Panc1 (cell line): ENCODE results near the gene AHRR. TPM values are rescaled to one million over a fixed set of nuclear protein-coding genes. Genes with fewer than 3 reads are reported as not detected.

Experiments
- ATAC-seq: fragments of 200-7000 bp; cut with Tn5 transposase; 2 replicates; pipeline ENCODE4 v1.9.1; 2020; ENCODE audit warnings: mild to moderate bottlenecking, moderate library complexity
- BruUV-seq: library from RNA; stranded (reverse); fragments of 400-500 nt; replicated peaks from 2 replicates; lab custom pipeline; 2021; lab: Mats Ljungman, UMichigan
- CTCF ChIA-PET: fragments of 300-600 bp; sonication (Branson Sonifier 250); formaldehyde crosslinking; loops from one replicate; lab custom pipeline; 2022; ENCODE audit warnings: antibody characterized with exemption; lab: Charles Lee
- POLR2A ChIA-PET: fragments of 300-600 bp; sonication (Branson Sonifier 250); formaldehyde crosslinking; loops from one replicate; lab custom pipeline; 2022; ENCODE audit warnings: antibody characterized with exemption; lab: Charles Lee
- DNase-seq: peaks from one replicate; pipeline ENCODE4 v3.0.0-alpha.2; 2010; ENCODE audit warnings: low read depth, low spot score
- H3K27ac ChIP-seq: 2 replicates; pipeline ENCODE4 v1.5.1; 2011; ENCODE audit warnings: mild to moderate bottlenecking, low read length, inconsistent platforms
- H3K27me3 ChIP-seq: fragments of 200-500 bp; sonication (Bioruptor generic); 2 replicates; pipeline ENCODE4 v1.6.0; 2014; ENCODE audit warnings: low read length, inconsistent platforms; ENCODE audit not compliant: control insufficient read depth, insufficient read depth
- H3K36me3 ChIP-seq: fragments of 200-500 bp; sonication (Bioruptor generic); 2 replicates; pipeline ENCODE4 v1.5.1; 2014; ENCODE audit warnings: inconsistent platforms, mild to moderate bottlenecking, low read length, moderate library complexity; ENCODE audit not compliant: control insufficient read depth, insufficient read depth
- H3K4me1 ChIP-seq: 2 replicates; pipeline ENCODE4 v1.5.1; 2011; ENCODE audit warnings: inconsistent platforms, mild to moderate bottlenecking, low read length, moderate library complexity; ENCODE audit not compliant: control insufficient read depth, insufficient read depth
- H3K4me3 ChIP-seq, 2 experiments: 2 replicates each; pipeline ENCODE4 v1.5.1; 2011 to 2012; ENCODE audit warnings: low read depth in 2 of 2, low read length in 2 of 2, mild to moderate bottlenecking in 2 of 2, inconsistent platforms in 1 of 2, moderate library complexity in 1 of 2
- H3K9me3 ChIP-seq: fragments of 200-500 bp; sonication (Bioruptor generic); 2 replicates; pipeline ENCODE4 v1.5.1; 2014; ENCODE audit warnings: low read depth, mild to moderate bottlenecking, inconsistent platforms, low read length, moderate library complexity; ENCODE audit not compliant: control insufficient read depth, insufficient read depth
- CTCF ChIP-seq: fragments of 450-650 bp; IDR thresholded peaks from 2 replicates; pipeline ENCODE4 v1.5.1; 2017; ENCODE audit warnings: mild to moderate bottlenecking
- POLR2AphosphoS5 ChIP-seq: IDR thresholded peaks from 2 replicates; pipeline ENCODE4 v1.6.1; 2012; ENCODE audit warnings: mild to moderate bottlenecking, low read depth, low read length, moderate library complexity
- SIN3A ChIP-seq: IDR thresholded peaks from 2 replicates; pipeline ENCODE4 v1.6.1; 2012; ENCODE audit warnings: low read depth, mild to moderate bottlenecking, low read length, moderate library complexity, borderline replicate concordance; ENCODE audit not compliant: insufficient read depth
- TCF7L2 ChIP-seq: IDR thresholded peaks from 2 replicates; pipeline ENCODE4 v1.6.1; 2011; ENCODE audit warnings: mild to moderate bottlenecking, low read depth, low read length, inconsistent platforms
- in situ Hi-C: cut with HindIII; loops from 2 replicates; pipeline ENCODE4 v1.10.0; 2016; ENCODE audit warnings: low sequenced_read_pairs, low pct_unique_long_range_greater_than_20kb
- intact Hi-C: fragments of 100-400 bp; cut with micrococcal nuclease; formaldehyde crosslinking; loops from one replicate; pipeline ENCODE4 v1.10.0; 2022; ENCODE audit not compliant: unreplicated experiment
- total RNA-seq: library from RNA; stranded (reverse); gene quantifications from one replicate; pipeline ENCODE4 v1.2.1, GENCODE V29; 2021; ENCODE audit not compliant: unreplicated experiment
- TF ChIP-seq, protein P1 (sequence below), 2 experiments: IDR thresholded peaks; 2 replicates each; pipeline ENCODE4 v1.6.1; 2011 to 2012; ENCODE audit warnings: low read depth in 2 of 2, control low read depth in 1 of 2, low read length in 1 of 2, mild to moderate bottlenecking in 1 of 2, moderate library complexity in 1 of 2; ENCODE audit not compliant: insufficient read depth in 1 of 2

The AHRR gene
- total RNA-seq, 1 experiment from 2014 or later = 23.6 TPM

GRCh38 chr5:393846-394275 lies 72.3 kb downstream of the AHRR start:
- no peak overlapping the region for H3K4me3 ChIP-seq
- H3K4me1 ChIP-seq = peaks cover 5% of the 10 kb centered on the region; the same call in 1 of the 2 replicates
- ATAC-seq (peak; percentile 46), DNase-seq (no peak)
- no peaks in the 10 kb centered on the region for H3K36me3 ChIP-seq
- no peaks in the 10 kb centered on the region for H3K9me3 ChIP-seq
- ChIA-PET POLR2A (no interaction called here), CTCF (no interaction called here)
- H3K27ac ChIP-seq = no peak overlapping the region
- no TSS peak for BruUV-seq
- in situ Hi-C loops = no loop called here
- no peaks in the 10 kb centered on the region for H3K27me3 ChIP-seq
- TF ChIP-seq SIN3A (no peak), TCF7L2 (no peak), CTCF (no peak), POLR2AphosphoS5 (no peak)
- TF ChIP-seq, protein P1, sequence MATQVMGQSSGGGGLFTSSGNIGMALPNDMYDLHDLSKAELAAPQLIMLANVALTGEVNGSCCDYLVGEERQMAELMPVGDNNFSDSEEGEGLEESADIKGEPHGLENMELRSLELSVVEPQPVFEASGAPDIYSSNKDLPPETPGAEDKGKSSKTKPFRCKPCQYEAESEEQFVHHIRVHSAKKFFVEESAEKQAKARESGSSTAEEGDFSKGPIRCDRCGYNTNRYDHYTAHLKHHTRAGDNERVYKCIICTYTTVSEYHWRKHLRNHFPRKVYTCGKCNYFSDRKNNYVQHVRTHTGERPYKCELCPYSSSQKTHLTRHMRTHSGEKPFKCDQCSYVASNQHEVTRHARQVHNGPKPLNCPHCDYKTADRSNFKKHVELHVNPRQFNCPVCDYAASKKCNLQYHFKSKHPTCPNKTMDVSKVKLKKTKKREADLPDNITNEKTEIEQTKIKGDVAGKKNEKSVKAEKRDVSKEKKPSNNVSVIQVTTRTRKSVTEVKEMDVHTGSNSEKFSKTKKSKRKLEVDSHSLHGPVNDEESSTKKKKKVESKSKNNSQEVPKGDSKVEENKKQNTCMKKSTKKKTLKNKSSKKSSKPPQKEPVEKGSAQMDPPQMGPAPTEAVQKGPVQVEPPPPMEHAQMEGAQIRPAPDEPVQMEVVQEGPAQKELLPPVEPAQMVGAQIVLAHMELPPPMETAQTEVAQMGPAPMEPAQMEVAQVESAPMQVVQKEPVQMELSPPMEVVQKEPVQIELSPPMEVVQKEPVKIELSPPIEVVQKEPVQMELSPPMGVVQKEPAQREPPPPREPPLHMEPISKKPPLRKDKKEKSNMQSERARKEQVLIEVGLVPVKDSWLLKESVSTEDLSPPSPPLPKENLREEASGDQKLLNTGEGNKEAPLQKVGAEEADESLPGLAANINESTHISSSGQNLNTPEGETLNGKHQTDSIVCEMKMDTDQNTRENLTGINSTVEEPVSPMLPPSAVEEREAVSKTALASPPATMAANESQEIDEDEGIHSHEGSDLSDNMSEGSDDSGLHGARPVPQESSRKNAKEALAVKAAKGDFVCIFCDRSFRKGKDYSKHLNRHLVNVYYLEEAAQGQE (IDR thresholded peaks at IDR 0.05; ENCODE audit: insufficient read depth in 1 of 2, low read depth in 2 of 2, low read length in 1 of 2) = no peak
- intact Hi-C loops = no loop called here

DNA sequence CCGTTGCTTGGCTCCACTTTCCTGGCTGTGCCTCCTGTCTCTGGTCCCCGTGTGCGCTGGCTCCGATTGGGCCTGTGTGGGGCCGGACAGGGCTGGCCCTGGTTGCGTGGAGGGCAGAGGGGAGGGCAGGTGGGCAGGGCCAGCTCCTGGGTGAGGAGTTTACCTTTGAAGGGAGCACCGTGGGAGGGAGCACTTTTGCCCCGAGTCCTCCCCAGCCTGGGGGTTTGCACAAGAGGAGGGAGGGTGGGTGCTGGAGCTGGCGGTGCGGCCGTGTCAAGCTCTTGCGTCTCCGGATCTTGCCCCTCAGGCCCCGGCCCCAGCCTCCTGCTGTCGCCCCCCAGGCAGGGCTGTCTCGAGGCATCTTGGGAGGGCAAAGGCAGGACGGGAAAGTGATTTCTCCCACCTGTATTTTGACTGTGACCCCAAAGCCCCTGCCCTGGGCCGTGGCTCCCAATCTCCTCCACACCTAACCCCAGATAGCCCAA lies 73.2 kb downstream of the AHRR start:
- Histone ChIP-seq H3K27ac (no peak overlapping the region), H3K36me3 (no peaks in the 10 kb centered on the region), H3K27me3 (no peaks in the 10 kb centered on the region), H3K4me3 (no peak overlapping the region), H3K9me3 (no peaks in the 10 kb centered on the region), H3K4me1 (peaks cover 5% of the 10 kb centered on the region; the same call in 1 of the 2 replicates)
- DNase-seq = no peak
- in situ Hi-C loops (no loop called here), intact Hi-C loops (no loop called here)
- BruUV-seq = no TSS peak
- ChIA-PET POLR2A (no interaction called here), CTCF (interaction anchor here (0.6 kb wide), 1 partner anchor 14 kb away, joined by 5 read pairs; no protein-coding TSS in a partner anchor)
- TF ChIP-seq TCF7L2 (no peak), SIN3A (no peak), POLR2AphosphoS5 (no peak), CTCF (no peak)
- TF ChIP-seq, protein P1 (IDR thresholded peaks at IDR 0.05; ENCODE audit: insufficient read depth in 1 of 2, low read depth in 2 of 2, low read length in 1 of 2) = no peak
- no peak for ATAC-seq
